Activated CD8-positive, alpha-beta memory T cell treated with anti-CD3 and anti-CD28 coated beads for 48 hours (primary cell): ENCODE measurements around the gene CENPVL1.
"Not testable (repeated sequence)": the region's sequence is repeated elsewhere in the genome, so short reads cannot be mapped to it uniquely, and the experiment has no call there.

Experiments
- DNase-seq, 3 experiments: peaks; one replicate each; pipeline ENCODE4 v3.0.0-alpha.2; 2020; ENCODE audit warnings: low read depth in 2 of 3, low spot score in 2 of 3

CENPVL1 gene

GRCh38 chrX:51710277-51711164 lies at the start of gene CENPVL1:
Gene CENPVL1, plus strand, starts transcription at chrX:51710512. Its CDS starts 0 bp downstream, at chrX:51710512.
- not testable (repeated sequence) for DNase-seq

GRCh38 chrX:51665981-51666380 lies 44.3 kb upstream of the CENPVL1 start:
- DNase-seq = no peak

- not testable (repeated sequence) for DNase-seq
These were observed 30.5 kb upstream of the CENPVL1 start for GRCh38 chrX:51679689-51680433.

- DNase-seq = not testable (repeated sequence)
These were observed 28.2 kb upstream of the CENPVL1 start for GRCh38 chrX:51681808-51682719.

- not testable (repeated sequence) for DNase-seq
These were observed 27.6 kb upstream of the CENPVL1 start, which contains the start of gene CENPVL2 for GRCh38 chrX:51682720-51683062. Gene CENPVL2, minus strand, starts transcription at chrX:51682831. Its CDS starts 0 bp downstream, at chrX:51682831.

- DNase-seq = no peak
These were observed 16.1 kb upstream of the CENPVL1 start for GRCh38 chrX:51694254-51694653.

- no peak for DNase-seq
These were observed 12.9 kb upstream of the CENPVL1 start for GRCh38 chrX:51697397-51697796.

- DNase-seq = not testable (repeated sequence)
These were observed 2.8 kb downstream of the CENPVL1 start for GRCh38 chrX:51712943-51713647.

GRCh38 chrX:51728202-51728601 lies 17.9 kb downstream of the CENPVL1 start:
- DNase-seq = no peak

GRCh38 chrX:51737091-51737490 lies 26.8 kb downstream of the CENPVL1 start:
- no peak for DNase-seq

- DNase-seq = no peak
These were observed 32.3 kb downstream of the CENPVL1 start for GRCh38 chrX:51742586-51742985.

- peak; percentile 5 to 18 (median 14) for DNase-seq
These were observed 33.1 kb downstream of the CENPVL1 start, which contains the start of gene GSPT2 for GRCh38 chrX:51743179-51743957. Gene GSPT2, plus strand, starts transcription at chrX:51743442. Its CDS starts 185 bp downstream, at chrX:51743627.

- DNase-seq = no peak
These were observed 37.4 kb downstream of the CENPVL1 start for GRCh38 chrX:51747671-51748070.

GRCh38 chrX:51759055-51759839 lies 48.9 kb downstream of the CENPVL1 start:
- DNase-seq = no peak

- DNase-seq = no peak
These were observed 50.3 kb downstream of the CENPVL1 start for GRCh38 chrX:51760657-51761056.
